ENCODE measurements around the gene FGFBP2.

FGFBP2 gene

DNA sequence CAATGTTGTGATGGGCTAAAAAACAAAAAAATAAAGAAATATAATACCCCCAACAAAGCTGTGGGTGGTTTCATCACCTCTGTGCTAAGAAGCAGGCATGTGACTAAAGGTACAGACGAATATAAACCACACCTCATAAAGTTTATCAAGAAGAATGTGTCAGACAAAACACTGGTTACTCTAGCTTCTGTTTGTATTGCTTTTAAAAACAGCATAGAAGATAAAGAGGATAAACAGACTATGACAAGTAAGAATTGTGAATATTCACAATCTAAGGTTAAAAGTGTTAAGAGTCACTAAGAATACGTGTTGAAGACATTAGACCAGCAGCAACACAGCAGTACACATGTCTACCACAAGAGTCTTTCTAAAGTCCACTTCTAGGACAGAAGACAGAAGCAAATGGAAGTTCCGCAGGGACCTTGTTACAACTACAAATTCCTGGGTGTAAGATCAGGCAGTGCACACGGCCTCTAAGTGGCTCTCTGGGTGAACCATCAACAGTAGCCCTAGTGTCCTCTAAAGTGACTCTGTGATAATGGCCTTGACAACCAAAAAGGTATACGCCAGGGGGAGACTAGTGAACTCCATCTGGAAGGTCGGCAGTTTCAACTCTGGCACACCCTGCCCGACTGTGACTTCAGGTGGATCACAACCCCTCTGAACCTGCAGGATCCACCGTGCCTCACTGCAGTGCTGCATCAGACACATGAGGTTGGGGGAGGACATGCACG, 8.3 kb upstream of the FGFBP2 start:
- DNase-seq (ENCODE audit: low spot score): no peak
- in situ Hi-C loops (cut with MboI; ENCODE audit: low sequenced_read_pairs, unreplicated experiment): no loop called here
- TF ChIP-seq, protein P1, sequence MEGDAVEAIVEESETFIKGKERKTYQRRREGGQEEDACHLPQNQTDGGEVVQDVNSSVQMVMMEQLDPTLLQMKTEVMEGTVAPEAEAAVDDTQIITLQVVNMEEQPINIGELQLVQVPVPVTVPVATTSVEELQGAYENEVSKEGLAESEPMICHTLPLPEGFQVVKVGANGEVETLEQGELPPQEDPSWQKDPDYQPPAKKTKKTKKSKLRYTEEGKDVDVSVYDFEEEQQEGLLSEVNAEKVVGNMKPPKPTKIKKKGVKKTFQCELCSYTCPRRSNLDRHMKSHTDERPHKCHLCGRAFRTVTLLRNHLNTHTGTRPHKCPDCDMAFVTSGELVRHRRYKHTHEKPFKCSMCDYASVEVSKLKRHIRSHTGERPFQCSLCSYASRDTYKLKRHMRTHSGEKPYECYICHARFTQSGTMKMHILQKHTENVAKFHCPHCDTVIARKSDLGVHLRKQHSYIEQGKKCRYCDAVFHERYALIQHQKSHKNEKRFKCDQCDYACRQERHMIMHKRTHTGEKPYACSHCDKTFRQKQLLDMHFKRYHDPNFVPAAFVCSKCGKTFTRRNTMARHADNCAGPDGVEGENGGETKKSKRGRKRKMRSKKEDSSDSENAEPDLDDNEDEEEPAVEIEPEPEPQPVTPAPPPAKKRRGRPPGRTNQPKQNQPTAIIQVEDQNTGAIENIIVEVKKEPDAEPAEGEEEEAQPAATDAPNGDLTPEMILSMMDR (IDR thresholded peaks at IDR 0.05; ENCODE audit: borderline replicate concordance, control extremely low read depth, extremely low read depth, insufficient read depth, missing control alignments): no peak

- TF ChIP-seq, protein P1 (IDR thresholded peaks at IDR 0.05; ENCODE audit: borderline replicate concordance, control extremely low read depth, extremely low read depth, insufficient read depth, missing control alignments): no peak
- in situ Hi-C loops (cut with MboI; ENCODE audit: low sequenced_read_pairs, unreplicated experiment): no loop called here
- no peak for DNase-seq (ENCODE audit: low spot score)
Measured at GRCh38 chr4:15968551-15969300, 5.8 kb upstream of the FGFBP2 start.

DNA sequence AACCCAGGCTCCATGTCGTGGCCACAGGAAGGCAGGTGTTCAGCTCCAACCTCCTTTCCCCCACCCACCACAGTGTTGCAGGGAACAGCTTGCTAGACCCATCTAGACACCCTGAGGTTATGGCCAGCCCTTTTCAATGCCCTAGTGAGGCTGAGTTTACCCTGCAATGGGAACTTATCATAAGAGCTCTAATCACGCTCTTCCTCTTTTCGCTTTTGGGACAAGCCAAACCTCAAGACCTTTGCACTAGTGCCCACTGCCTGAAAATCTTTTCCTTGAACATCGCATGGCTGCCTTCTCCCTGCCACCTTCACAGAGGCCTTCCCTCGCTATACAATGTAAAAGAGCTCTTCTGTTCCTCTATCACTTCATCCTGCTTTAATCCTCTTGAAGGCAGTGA, 2.4 kb upstream of the FGFBP2 start:
- TF ChIP-seq, protein P1 (IDR thresholded peaks at IDR 0.05; ENCODE audit: borderline replicate concordance, control extremely low read depth, extremely low read depth, insufficient read depth, missing control alignments): no peak
- no peak for DNase-seq (ENCODE audit: low spot score)
- in situ Hi-C loops (cut with MboI; ENCODE audit: low sequenced_read_pairs, unreplicated experiment): no loop called here

GRCh38 chr4:15964159-15964558, 1.2 kb upstream of the FGFBP2 start:
- no peak for DNase-seq (ENCODE audit: low spot score)
- in situ Hi-C loops (cut with MboI; ENCODE audit: low sequenced_read_pairs, unreplicated experiment): no loop called here
- TF ChIP-seq, protein P1 (IDR thresholded peaks at IDR 0.05; ENCODE audit: borderline replicate concordance, control extremely low read depth, extremely low read depth, insufficient read depth, missing control alignments): no peak

GRCh38 chr4:15963576-15963975, 601 bp upstream of the FGFBP2 start:
- in situ Hi-C loops (cut with MboI; ENCODE audit: low sequenced_read_pairs, unreplicated experiment): no loop called here
- TF ChIP-seq, protein P1 (IDR thresholded peaks at IDR 0.05; ENCODE audit: borderline replicate concordance, control extremely low read depth, extremely low read depth, insufficient read depth, missing control alignments): no peak
- peak; percentile 65 for DNase-seq (ENCODE audit: low spot score)

- DNase-seq (ENCODE audit: low spot score): no peak
- in situ Hi-C loops (cut with MboI; ENCODE audit: low sequenced_read_pairs, unreplicated experiment): no loop called here
- TF ChIP-seq, protein P1 (IDR thresholded peaks at IDR 0.05; ENCODE audit: borderline replicate concordance, control extremely low read depth, extremely low read depth, insufficient read depth, missing control alignments): no peak
Measured at GRCh38 chr4:15961781-15962510, 1.0 kb downstream of the FGFBP2 start.

All from GM13976 (cell line).